Measurements from ENCODE around the gene ASPSCR1.
"Not testable (repeated sequence)": the region's sequence is repeated elsewhere in the genome, so short reads cannot be mapped to it uniquely, and the experiment has no call there.

ASPSCR1 gene

DNA sequence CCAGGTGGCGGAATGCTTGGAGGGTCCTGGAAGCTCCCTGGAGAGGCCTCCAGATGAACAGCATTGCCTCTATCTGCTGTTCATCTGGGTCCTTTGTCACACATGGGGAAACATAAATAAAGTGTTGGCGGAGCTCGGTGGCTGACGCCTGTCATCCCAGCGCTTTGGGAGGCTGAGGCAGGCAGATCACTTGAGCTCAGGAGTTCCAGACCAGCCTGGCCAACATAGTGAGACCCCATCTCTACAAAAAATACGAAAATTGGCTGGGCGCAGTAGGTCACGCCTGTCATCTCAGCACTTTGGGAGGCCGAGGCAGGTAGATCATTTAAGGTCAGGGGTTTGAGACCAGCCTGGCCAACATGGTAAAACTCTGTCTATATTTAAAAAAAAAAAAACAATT is 32.6 kb upstream of the ASPSCR1 start:
- no peak for DNase-seq (ENCODE audit: low spot score)
- Histone ChIP-seq H3K4me3 (no peak overlapping the region), H3K27ac (no peak overlapping the region)
- TF ChIP-seq, protein P1, sequence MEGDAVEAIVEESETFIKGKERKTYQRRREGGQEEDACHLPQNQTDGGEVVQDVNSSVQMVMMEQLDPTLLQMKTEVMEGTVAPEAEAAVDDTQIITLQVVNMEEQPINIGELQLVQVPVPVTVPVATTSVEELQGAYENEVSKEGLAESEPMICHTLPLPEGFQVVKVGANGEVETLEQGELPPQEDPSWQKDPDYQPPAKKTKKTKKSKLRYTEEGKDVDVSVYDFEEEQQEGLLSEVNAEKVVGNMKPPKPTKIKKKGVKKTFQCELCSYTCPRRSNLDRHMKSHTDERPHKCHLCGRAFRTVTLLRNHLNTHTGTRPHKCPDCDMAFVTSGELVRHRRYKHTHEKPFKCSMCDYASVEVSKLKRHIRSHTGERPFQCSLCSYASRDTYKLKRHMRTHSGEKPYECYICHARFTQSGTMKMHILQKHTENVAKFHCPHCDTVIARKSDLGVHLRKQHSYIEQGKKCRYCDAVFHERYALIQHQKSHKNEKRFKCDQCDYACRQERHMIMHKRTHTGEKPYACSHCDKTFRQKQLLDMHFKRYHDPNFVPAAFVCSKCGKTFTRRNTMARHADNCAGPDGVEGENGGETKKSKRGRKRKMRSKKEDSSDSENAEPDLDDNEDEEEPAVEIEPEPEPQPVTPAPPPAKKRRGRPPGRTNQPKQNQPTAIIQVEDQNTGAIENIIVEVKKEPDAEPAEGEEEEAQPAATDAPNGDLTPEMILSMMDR (IDR thresholded peaks at IDR 0.05): no peak

DNA sequence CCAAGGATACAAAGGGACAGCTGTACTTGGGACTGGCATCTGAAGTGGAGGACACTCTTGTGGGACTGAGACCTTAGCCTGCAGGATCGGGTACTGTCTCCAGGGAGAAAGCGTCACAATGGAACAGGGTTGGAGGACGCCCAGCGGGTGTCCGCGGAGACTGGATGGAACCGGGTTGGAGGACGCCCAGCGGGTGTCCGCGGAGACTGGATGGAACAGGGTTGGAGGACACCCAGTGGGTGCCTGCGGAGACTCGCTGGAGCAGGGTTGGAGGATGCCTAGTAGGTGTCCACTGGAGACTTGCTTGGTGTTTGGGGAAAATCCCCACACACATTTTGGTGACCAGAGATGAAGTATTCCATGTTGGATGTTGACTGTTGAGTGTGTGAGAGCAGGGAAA is 30.2 kb upstream of the ASPSCR1 start, which contains the start of gene MYADML2:
Gene MYADML2 (minus strand): TSS at position 45 of the 400 bp plus-strand sequence. CDS start 5,492 bp downstream, outside the sequence.
- no peak for DNase-seq (ENCODE audit: low spot score)
- H3K4me3 ChIP-seq: no peak within 1 kb of the TSS

DNA sequence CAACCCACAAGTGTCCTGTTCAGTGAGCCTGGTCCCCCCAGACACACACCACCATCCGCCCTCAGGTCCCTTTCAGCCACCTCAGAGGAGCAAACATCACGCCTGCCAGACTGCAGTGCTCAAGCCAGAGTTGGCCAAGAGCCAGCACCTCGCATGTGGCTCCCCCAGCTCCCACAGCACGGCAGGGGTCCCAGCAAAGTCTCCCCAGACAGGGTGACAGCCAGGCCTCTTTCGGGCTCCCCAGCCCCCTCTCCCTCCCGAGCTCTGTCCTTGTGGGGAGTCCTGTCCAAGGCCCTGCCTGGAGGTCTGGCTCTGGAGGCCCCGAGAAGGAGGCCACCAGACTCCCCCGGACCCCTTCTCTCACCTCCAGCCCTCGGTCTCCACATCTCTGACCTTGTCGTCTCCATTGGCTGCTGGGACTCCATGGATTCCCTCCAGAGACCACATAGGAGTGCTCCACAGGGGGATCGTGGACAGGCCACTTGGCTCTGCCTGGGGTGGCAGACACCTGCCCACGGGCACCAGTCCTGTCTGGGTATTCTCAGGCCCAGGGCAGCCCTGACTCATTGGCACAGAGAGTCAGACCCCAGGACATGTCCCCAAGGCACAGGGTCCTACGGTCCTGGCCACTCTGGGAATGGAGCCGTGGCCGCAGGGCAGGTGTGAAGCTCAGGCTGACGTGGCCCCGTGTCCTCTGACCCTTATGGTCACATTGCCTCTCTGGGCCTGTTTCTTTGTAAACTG is 28.6 kb upstream of the ASPSCR1 start:
- H3K27ac ChIP-seq: no peak overlapping the region
- no peak for DNase-seq (ENCODE audit: low spot score)
- no peak overlapping the region for H3K4me3 ChIP-seq
- TF ChIP-seq, protein P1 (IDR thresholded peaks at IDR 0.05): no peak

More for the DNA sequence above, 30.2 kb upstream of the ASPSCR1 start, which contains the start of gene MYADML2:
- no peak within 1 kb of the TSS for H3K27ac ChIP-seq
- TF ChIP-seq, protein P1 (IDR thresholded peaks at IDR 0.05): no peak

DNA sequence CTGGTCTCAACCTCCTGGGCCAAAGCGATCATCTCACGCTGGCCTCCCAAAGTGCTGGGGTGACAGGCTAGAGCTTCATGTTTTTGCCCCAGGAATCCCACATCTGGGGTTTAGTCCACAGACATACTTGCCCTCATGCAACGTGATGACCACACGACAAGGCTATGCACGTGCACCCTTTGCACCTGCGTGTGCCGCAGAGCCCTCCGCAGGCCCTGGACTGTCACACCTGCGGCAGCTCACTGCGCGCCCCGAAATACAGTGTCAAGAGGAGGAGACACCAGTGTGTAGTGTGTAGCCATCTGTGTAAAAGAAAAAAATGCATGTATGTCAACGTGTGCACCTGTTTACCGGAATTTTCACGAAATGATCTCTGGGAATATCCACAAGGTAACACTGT is 26.9 kb upstream of the ASPSCR1 start:
- TF ChIP-seq, protein P1 (IDR thresholded peaks at IDR 0.05): no peak
- no peak for DNase-seq (ENCODE audit: low spot score)
- Histone ChIP-seq H3K4me3 (no peak overlapping the region), H3K27ac (no peak overlapping the region)

DNA sequence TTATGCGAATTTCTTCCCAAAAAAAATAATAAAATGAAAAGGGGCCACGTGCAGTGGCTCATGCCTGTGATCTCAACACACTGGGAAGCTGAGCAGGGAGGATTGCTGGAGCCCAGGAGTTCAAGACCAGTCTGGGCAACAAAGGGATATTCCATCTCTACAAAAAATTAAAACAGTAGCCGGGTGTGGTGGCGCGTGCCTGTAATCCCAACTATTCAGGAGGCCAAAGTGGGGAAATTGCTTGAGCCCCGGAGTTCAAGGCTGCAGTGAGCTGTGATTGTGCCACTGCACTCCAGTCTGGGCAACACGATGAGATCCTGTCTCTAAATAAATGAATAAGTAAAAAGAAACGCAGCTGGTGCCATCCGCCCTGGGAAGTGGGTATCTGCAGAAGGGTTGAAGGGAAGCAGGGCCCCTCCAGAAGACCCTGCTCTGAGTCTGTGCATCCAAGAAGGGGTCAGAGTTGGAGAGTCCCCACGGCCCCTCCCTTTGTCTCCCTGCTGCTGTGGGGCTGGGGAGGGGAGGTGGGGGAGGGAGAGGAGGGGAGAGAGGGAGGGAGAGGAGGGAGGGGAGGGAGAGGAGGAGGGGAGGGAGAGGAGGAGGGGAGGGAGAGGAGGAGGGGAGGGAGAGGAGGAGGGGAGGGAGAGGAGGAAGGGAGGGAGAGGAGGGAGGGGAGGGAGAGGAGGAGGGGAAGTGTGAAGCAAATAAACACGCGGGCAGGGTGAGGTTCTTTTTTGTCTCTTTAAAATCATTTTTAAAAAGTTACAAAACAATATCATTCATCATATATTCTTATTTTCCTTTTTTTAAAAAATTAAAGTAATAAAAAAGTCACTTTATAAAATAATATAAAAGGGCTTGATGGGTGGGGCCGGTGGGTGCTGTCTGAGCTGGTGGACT is 25.4 kb upstream of the ASPSCR1 start:
- TF ChIP-seq, protein P1 (IDR thresholded peaks at IDR 0.05): no peak
- no peak overlapping the region for H3K4me3 ChIP-seq
- no peak for DNase-seq (ENCODE audit: low spot score)
- H3K27ac ChIP-seq: no peak overlapping the region

DNA sequence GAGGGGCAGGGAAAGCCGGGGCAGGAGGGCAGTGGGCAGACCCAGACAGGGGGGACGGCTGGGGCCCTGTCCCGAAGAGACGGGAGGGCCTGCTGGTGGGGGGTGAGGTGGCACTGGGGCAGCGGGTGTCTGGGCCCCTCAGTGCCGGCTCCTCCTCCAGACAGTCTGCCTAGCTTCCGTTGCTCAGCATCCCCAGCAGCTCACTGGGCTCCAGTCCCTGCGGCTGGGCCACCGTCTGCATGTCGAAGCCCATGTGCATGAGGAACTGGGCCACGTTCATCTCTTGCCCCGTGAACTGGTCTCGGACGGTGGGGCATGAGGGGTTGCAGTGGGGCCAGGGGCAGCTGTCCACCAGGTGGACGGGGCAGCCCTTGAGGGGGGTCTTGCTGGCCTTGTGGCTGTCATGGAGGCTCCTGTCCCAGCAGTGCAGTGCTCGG is 24.6 kb upstream of the ASPSCR1 start:
- no peak for DNase-seq (ENCODE audit: low spot score)
- TF ChIP-seq, protein P1 (IDR thresholded peaks at IDR 0.05): no peak
- no peak overlapping the region for H3K27ac ChIP-seq
- no peak overlapping the region for H3K4me3 ChIP-seq

DNA sequence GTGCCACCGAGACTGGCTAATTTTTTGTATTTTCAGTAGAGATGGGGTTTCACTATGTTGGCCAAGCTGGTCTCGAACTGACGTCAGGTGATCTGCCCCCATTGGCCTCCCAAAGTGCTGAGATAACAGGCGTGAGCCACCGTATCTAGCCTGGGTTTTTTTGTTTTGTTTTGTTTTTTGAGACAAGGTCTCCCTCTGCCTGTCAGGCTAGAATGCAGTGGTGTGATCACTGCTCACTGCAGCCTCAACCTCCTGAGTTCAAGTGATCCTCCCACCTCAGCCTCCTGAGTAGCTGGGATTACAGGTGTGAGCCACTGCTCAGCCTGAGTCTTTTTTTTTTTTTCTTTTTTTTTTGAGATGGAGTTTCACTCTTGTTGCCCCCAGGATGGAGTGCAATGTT is 24.0 kb upstream of the ASPSCR1 start:
- not testable (repeated sequence) for H3K27ac ChIP-seq; H3K4me3 ChIP-seq; DNase-seq (ENCODE audit: low spot score)
